ENCODE measurements around the gene PRUNE2. TPM values are rescaled to one million over a fixed set of nuclear protein-coding genes. Genes with fewer than 3 reads are reported as not detected.
"Not testable (repeated sequence)": the region's sequence is repeated elsewhere in the genome, so short reads cannot be mapped to it uniquely, and the experiment has no call there.

The PRUNE2 gene
- total RNA-seq, 2 experiments from 2014 or later, result 0.83 to 1.0 TPM

DNA sequence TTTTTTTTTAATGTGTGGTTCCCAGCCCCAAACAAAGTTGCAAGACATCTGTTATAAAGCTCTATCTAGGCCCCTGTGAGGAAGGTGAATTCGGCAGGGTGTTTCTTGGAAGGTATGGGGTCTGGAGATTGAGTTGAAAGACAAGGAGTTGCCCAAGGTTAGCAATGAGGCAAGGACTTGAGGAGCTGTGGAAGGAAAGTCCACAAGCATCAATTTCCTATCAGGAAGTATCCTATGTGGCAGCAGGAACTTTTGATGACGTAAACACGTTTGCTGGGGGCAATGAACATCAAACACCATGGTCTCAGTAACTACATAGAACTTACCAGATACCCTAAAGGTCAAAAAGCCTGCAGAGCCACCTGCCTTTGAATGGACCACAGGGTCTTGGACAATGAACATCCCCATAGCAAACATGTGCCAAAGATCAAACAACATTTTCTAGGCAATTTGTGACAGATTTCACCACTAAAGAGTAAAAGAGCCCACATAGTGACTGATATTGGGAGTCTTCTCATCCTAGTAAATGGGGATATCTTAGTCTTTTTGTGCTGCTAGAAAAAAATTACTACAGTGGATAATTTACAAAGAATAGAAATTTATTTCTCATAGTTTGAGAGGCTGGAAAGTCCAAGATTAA lies 301.9 kb downstream of the PRUNE2 start:
- no peak overlapping the region for H3K4me3 Mint-ChIP-seq
- no peaks in the 10 kb centered on the region for H3K9me3 Mint-ChIP-seq
- CTCF ChIA-PET, result interaction anchor here (0.6 kb wide), 1 partner anchor 831 kb away, joined by 5 read pairs; no protein-coding TSS in a partner anchor
- no peak for DNase-seq
- POLR2A ChIA-PET, result no interaction called here
- peaks cover 2% of the 10 kb centered on the region for H3K27me3 Mint-ChIP-seq
- peaks cover 4% of the 10 kb centered on the region for H3K4me1 Mint-ChIP-seq
- H3K27ac Mint-ChIP-seq, result no peak overlapping the region
- no peaks in the 10 kb centered on the region for H3K36me3 Mint-ChIP-seq (ENCODE audit: low read depth)

GRCh38 chr9:76603448-76603895 lies 302.4 kb downstream of the PRUNE2 start:
- ChIA-PET CTCF (no interaction called here), POLR2A (no interaction called here)
- no peak overlapping the region for H3K27ac Mint-ChIP-seq
- no peaks in the 10 kb centered on the region for H3K9me3 Mint-ChIP-seq
- DNase-seq, result no peak
- no peaks in the 10 kb centered on the region for H3K36me3 Mint-ChIP-seq (ENCODE audit: low read depth)
- H3K4me1 Mint-ChIP-seq, result peaks cover 4% of the 10 kb centered on the region
- H3K4me3 Mint-ChIP-seq, result no peak overlapping the region
- no peaks in the 10 kb centered on the region for H3K27me3 Mint-ChIP-seq

DNA sequence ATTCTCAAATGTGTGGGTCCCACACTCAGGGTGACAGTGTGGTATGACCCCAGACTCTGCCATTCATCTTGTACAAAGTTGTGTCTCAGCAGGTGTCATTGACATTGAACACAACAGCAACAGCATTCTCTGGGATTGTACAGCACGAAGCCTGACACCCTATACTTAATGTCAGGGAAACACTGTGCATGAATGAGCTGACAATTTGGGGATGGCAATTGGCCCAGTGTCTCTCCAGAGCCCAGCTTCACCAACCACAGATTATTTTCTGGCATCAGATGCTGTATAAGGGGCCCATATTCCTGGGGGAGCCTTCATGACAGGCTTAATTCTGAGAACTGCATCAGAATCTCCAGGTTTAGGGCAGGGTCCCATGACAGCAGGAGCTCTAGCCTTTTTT lies 303.7 kb downstream of the PRUNE2 start:
- POLR2A ChIA-PET, result no interaction called here
- H3K36me3 Mint-ChIP-seq (ENCODE audit: low read depth), result no peaks in the 10 kb centered on the region
- no peaks in the 10 kb centered on the region for H3K9me3 Mint-ChIP-seq
- no peak for DNase-seq
- no peaks in the 10 kb centered on the region for H3K27me3 Mint-ChIP-seq
- CTCF ChIA-PET, result interaction anchor here (0.6 kb wide), 1 partner anchor 59 kb away, joined by 3 read pairs; no protein-coding TSS in a partner anchor
- H3K4me1 Mint-ChIP-seq, result peaks cover 4% of the 10 kb centered on the region
- no peak overlapping the region for H3K4me3 Mint-ChIP-seq
- no peak overlapping the region for H3K27ac Mint-ChIP-seq

DNA sequence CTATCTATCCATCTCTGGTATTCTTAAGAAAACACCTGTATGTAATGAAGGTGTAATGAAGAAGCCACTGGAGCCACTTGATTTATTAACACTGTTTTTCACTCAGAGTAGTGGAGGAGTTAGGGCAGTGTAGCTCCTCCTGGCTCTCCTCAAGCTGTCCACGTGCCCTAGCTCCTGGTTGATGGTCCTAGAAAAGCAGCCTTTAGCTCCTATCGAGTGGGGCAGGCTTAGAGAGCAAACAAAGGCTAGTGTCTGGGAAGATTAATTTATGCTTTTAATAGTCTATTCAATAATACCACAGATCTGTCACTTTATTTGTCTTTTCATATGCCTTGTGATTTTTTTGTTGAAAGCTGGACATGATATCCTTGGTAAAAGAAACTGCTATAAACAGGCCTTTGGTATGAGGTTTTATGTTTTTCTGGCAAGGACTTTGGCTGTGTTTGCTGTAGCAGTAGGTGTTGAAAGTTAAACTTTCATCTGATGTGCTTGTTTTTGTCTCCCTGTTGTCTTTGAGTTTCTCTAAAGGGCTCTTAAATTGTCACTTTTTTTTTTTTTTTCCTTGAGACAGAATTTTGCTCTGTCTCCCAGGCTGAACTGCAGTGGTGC lies 305.8 kb downstream of the PRUNE2 start:
- CTCF ChIA-PET, result no interaction called here
- Mint-ChIP-seq H3K9me3 (no peaks in the 10 kb centered on the region), H3K36me3 (ENCODE audit: low read depth) (no peaks in the 10 kb centered on the region), H3K27me3 (no peaks in the 10 kb centered on the region), H3K27ac (no peak overlapping the region), H3K4me3 (no peak overlapping the region), H3K4me1 (peaks cover 7% of the 10 kb centered on the region)
- POLR2A ChIA-PET, result no interaction called here
- no peak for DNase-seq

GRCh38 chr9:76598981-76599380 lies 306.9 kb downstream of the PRUNE2 start:
- ChIA-PET CTCF (no interaction called here), POLR2A (no interaction called here)

GRCh38 chr9:76595645-76596044 lies 310.3 kb downstream of the PRUNE2 start:
- H3K27me3 Mint-ChIP-seq, result no peaks in the 10 kb centered on the region
- H3K36me3 Mint-ChIP-seq (ENCODE audit: low read depth), result no peaks in the 10 kb centered on the region
- ChIA-PET POLR2A (no interaction called here), CTCF (no interaction called here)
- H3K4me3 Mint-ChIP-seq, result no peak overlapping the region
- no peaks in the 10 kb centered on the region for H3K9me3 Mint-ChIP-seq
- no peak overlapping the region for H3K27ac Mint-ChIP-seq
- H3K4me1 Mint-ChIP-seq, result peaks cover 8% of the 10 kb centered on the region
- no peak for DNase-seq

More at GRCh38 chr9:76598981-76599380, 306.9 kb downstream of the PRUNE2 start:
- H3K4me3 Mint-ChIP-seq, result no peak overlapping the region
- peaks cover 7% of the 10 kb centered on the region for H3K4me1 Mint-ChIP-seq
- H3K36me3 Mint-ChIP-seq (ENCODE audit: low read depth), result no peaks in the 10 kb centered on the region
- H3K27me3 Mint-ChIP-seq, result no peaks in the 10 kb centered on the region
- no peak for DNase-seq
- H3K27ac Mint-ChIP-seq, result no peak overlapping the region
- no peaks in the 10 kb centered on the region for H3K9me3 Mint-ChIP-seq

- Mint-ChIP-seq H3K4me1 (peaks cover 8% of the 10 kb centered on the region), H3K27ac (no peak overlapping the region), H3K4me3 (no peak overlapping the region), H3K36me3 (ENCODE audit: low read depth) (no peaks in the 10 kb centered on the region), H3K27me3 (no peaks in the 10 kb centered on the region), H3K9me3 (no peaks in the 10 kb centered on the region)
- CTCF ChIA-PET, result interaction anchor here (0.5 to 1.3 kb wide), 2 partner anchors 20 to 136 kb away, joined by 3 to 4 read pairs; partner anchors contain the start of gene GCNT1
- POLR2A ChIA-PET, result no interaction called here
- no peak for DNase-seq
Measured at GRCh38 chr9:76594764-76595424, 311.0 kb downstream of the PRUNE2 start.

DNA sequence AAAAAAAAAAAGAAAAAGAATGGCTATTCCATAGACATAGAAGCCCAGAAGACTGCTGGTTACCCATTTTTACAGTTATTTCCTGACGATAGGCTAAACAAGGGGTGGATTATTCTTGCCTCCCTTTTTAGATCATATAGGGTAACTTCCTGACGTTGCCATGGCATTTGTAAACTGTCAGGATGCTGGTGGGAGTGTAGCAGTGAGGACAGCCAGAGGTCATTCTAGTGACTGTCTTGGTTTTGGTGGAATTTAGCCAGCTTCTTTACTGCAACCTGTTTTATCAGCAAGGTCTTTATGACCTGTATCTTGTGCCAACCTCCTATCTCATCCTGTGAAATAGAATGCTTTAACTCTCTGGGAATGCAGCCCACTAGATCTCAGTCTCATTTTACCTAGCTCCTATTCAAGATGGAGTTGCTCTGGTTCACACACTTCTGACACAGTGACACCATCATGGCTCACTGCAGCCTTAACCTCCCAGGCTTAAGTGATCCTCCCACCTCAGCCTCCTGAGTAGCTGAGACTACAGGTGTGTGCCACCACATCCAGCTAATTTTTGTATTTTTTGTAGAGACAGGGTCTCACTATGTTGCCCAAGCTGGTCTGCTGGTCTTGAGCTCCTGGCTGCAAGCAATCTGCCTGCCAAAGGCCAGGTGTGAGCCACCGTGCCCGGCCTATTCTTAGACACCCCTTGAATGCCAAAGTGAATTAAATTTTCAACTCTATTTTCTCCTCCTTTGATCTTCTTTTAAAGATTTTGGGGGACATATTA lies 311.8 kb downstream of the PRUNE2 start:
- H3K36me3 Mint-ChIP-seq (ENCODE audit: low read depth), result not testable (repeated sequence)

DNA sequence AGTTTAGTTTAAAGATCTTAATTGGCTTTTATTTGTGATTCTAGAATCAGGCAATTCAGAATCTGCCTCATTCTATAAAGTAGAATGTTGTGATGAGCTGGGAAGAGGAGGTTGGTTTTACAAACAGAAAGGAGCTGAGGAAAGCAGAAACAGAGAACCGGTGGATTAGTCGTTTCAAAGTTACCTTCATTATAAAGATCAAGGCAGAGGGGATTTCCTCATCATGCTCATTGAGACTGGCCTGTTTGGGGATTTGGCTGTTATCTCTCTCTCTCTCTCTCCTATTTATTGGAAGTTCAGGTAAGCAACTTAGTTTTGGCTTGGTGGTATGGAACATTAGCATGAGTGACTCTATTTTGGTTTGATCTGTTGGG lies 313.0 kb downstream of the PRUNE2 start:
- no peak overlapping the region for H3K27ac Mint-ChIP-seq
- no peak for DNase-seq
- no peaks in the 10 kb centered on the region for H3K36me3 Mint-ChIP-seq (ENCODE audit: low read depth)
- peaks cover 8% of the 10 kb centered on the region for H3K4me1 Mint-ChIP-seq
- no peaks in the 10 kb centered on the region for H3K9me3 Mint-ChIP-seq
- ChIA-PET POLR2A (no interaction called here), CTCF (no interaction called here)
- H3K27me3 Mint-ChIP-seq, result no peaks in the 10 kb centered on the region
- H3K4me3 Mint-ChIP-seq, result no peak overlapping the region

More for the DNA sequence above, 311.8 kb downstream of the PRUNE2 start:
- H3K4me1 Mint-ChIP-seq, H3K27ac Mint-ChIP-seq, H3K9me3 Mint-ChIP-seq, POLR2A ChIA-PET, H3K4me3 Mint-ChIP-seq, H3K27me3 Mint-ChIP-seq, DNase-seq: not testable (repeated sequence)
- CTCF ChIA-PET, result interaction anchor here (0.5 to 1.3 kb wide), 2 partner anchors 21 to 135 kb away, joined by 3 to 4 read pairs; partner anchors contain the start of gene GCNT1

GRCh38 chr9:76592091-76592973 lies 313.6 kb downstream of the PRUNE2 start:
- Mint-ChIP-seq H3K36me3 (ENCODE audit: low read depth) (no peaks in the 10 kb centered on the region), H3K9me3 (no peaks in the 10 kb centered on the region), H3K27me3 (no peaks in the 10 kb centered on the region), H3K27ac (no peak overlapping the region), H3K4me3 (no peak overlapping the region), H3K4me1 (peaks cover 14% of the 10 kb centered on the region)
- ChIA-PET POLR2A (no interaction called here), CTCF (no interaction called here)
- no peak for DNase-seq

DNA sequence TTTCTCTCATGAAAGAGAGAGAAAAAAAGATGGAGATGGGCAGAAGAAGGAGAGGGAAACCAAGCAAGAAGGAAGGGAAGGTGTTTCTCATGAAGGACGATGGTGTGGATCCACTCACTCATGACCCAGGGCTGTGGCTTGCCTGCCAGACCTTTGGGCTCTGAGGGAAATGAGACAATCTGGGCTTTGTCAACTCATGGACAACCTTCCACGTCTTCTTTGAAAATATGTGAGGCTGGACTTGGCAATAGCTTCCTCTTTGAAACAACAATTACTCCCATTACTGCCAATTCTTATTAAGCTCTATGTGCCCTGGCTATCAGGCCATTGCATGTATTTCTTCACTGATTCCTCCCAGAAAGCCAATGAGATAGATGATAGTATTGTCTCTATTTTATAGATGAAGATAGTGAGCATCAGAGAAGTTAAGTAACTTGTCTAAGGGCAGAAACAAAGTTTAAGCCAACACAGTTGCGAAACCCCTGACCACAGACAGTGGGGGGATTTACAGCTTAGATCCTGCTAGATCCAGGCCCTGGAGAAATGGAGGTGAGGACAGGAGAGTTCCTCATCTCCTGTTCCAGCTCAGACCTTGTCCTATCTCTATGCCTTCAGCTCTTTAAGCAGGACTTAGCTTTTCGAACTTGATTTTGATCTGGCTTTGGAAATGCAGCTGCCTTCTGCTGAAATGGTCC lies 314.5 kb downstream of the PRUNE2 start:
- no peaks in the 10 kb centered on the region for H3K9me3 Mint-ChIP-seq
- H3K27ac Mint-ChIP-seq, result no peak overlapping the region
- no peaks in the 10 kb centered on the region for H3K27me3 Mint-ChIP-seq
- CTCF ChIA-PET, result no interaction called here
- no peak overlapping the region for H3K4me3 Mint-ChIP-seq
- H3K4me1 Mint-ChIP-seq, result peaks cover 20% of the 10 kb centered on the region
- POLR2A ChIA-PET, result interaction anchor here (1.3 kb wide), 1 partner anchor 14 kb away, joined by 4 read pairs; no protein-coding TSS in a partner anchor
- no peaks in the 10 kb centered on the region for H3K36me3 Mint-ChIP-seq (ENCODE audit: low read depth)
- no peak for DNase-seq

DNA sequence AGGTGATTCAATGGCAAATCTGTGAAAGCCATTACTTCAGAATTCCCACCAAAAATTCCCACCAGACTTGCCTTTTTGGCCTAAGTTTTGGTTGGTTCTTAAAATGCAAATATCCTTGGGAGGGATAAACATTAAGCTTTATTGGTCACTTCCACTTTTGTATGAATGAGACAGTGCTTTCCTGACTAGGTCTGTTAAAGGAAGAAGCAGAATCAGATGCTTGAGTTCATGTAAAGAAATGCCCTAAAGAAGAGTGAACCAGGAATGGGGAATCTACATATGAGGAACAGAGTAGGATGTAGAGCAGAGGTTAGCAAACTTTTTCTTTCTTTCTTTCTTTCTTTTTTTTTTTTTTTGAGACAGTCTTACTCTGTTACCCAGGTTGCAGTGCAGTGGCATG lies 317.6 kb downstream of the PRUNE2 start:
- Mint-ChIP-seq H3K36me3 (ENCODE audit: low read depth) (no peaks in the 10 kb centered on the region), H3K27ac (no peak overlapping the region), H3K27me3 (no peaks in the 10 kb centered on the region), H3K9me3 (no peaks in the 10 kb centered on the region), H3K4me1 (peaks cover 17% of the 10 kb centered on the region), H3K4me3 (no peak overlapping the region)
- DNase-seq, result no peak
- CTCF ChIA-PET, result no interaction called here
- POLR2A ChIA-PET, result no interaction called here

Data from activated CD4-positive, alpha-beta memory T cell treated with anti-CD3 and anti-CD28 coated beads, Interleukin-2, amount 10 ng/mL, durations not matched to agents 7 days and 5 days (primary cell).